Mesothelial cell of epicardium (in vitro differentiated cells): ENCODE data around the gene ZFAND3. TPM values are rescaled to one million over a fixed set of nuclear protein-coding genes. Genes with fewer than 3 reads are reported as not detected.

ENCODE experiments used
- DNase-seq, 2 experiments: peaks; one replicate each; pipeline ENCODE4 v3.0.0; 2021; ENCODE audit warnings: low spot score in 2 of 2; ENCODE audit not compliant: unreplicated experiment in 2 of 2
- H3K27ac Mint-ChIP-seq: 2 replicates; pipeline ENCODE4 v1.8.0; 2021; ENCODE audit warnings: mixed read lengths
- H3K27me3 Mint-ChIP-seq: 2 replicates; pipeline ENCODE4 v1.8.0; 2021; ENCODE audit warnings: low read depth, mixed read lengths
- H3K36me3 Mint-ChIP-seq: 2 replicates; pipeline ENCODE4 v1.8.0; 2021; ENCODE audit warnings: mixed read lengths
- H3K4me1 Mint-ChIP-seq: 2 replicates; pipeline ENCODE4 v1.8.0; 2021; ENCODE audit warnings: mixed read lengths
- H3K4me3 Mint-ChIP-seq: 2 replicates; pipeline ENCODE4 v1.8.0; 2021; ENCODE audit warnings: mild to moderate bottlenecking, moderate library complexity, mixed read lengths
- H3K9me3 Mint-ChIP-seq: 2 replicates; pipeline ENCODE4 v1.8.0; 2021; ENCODE audit warnings: mixed read lengths
- CTCF ChIP-seq: fragments of 200-600 bp; sonication (generic); IDR thresholded peaks from one replicate; pipeline ENCODE4 v1.5.0; 2021; ENCODE audit warnings: antibody characterized with exemption; ENCODE audit not compliant: unreplicated experiment
- total RNA-seq: library from RNA; stranded (reverse); gene quantifications from 3 replicates; pipeline ENCODE4 v1.2.1, GENCODE V29; 2021

The ZFAND3 gene
- total RNA-seq, 1 donor from 2014 or later, result 81.2 TPM

- no peak for TF ChIP-seq CTCF
- Mint-ChIP-seq H3K4me3 (no peak overlapping the region), H3K27me3 (no peaks in the 10 kb centered on the region), H3K27ac (no peak overlapping the region), H3K36me3 (peaks cover 10% of the 10 kb centered on the region), H3K9me3 (peaks cover 9% of the 10 kb centered on the region), H3K4me1 (peaks cover 34% of the 10 kb centered on the region)
- DNase-seq, result no peak
These were observed 47.3 kb downstream of the ZFAND3 start for GRCh38 chr6:37866590-37867507.

GRCh38 chr6:37867756-37868446 lies 48.4 kb downstream of the ZFAND3 start:
- Mint-ChIP-seq H3K36me3 (peaks cover 19% of the 10 kb centered on the region), H3K4me3 (no peak overlapping the region), H3K4me1 (peaks cover 27% of the 10 kb centered on the region), H3K27me3 (no peaks in the 10 kb centered on the region), H3K27ac (peak overlapping the region; percentile 62), H3K9me3 (peaks cover 17% of the 10 kb centered on the region)
- no peak for DNase-seq
- TF ChIP-seq CTCF, result no peak

GRCh38 chr6:37868447-37868825 lies 48.9 kb downstream of the ZFAND3 start:
- Mint-ChIP-seq H3K27me3 (no peaks in the 10 kb centered on the region), H3K27ac (peak overlapping the region; percentile 62), H3K36me3 (peaks cover 21% of the 10 kb centered on the region), H3K4me3 (no peak overlapping the region), H3K9me3 (peaks cover 20% of the 10 kb centered on the region), H3K4me1 (peaks cover 25% of the 10 kb centered on the region)
- no peak for TF ChIP-seq CTCF
- DNase-seq, result no peak

- DNase-seq, result no peak
- H3K27me3 Mint-ChIP-seq, result no peaks in the 10 kb centered on the region
- H3K36me3 Mint-ChIP-seq, result peaks cover 28% of the 10 kb centered on the region
- H3K27ac Mint-ChIP-seq, result no peak overlapping the region
- H3K4me3 Mint-ChIP-seq, result no peak overlapping the region
- peaks cover 16% of the 10 kb centered on the region for H3K4me1 Mint-ChIP-seq
- no peak for TF ChIP-seq CTCF
- H3K9me3 Mint-ChIP-seq, result peaks cover 23% of the 10 kb centered on the region
These were observed 52.3 kb downstream of the ZFAND3 start for GRCh38 chr6:37871616-37872372.

- Mint-ChIP-seq H3K36me3 (peaks cover 28% of the 10 kb centered on the region), H3K9me3 (peaks cover 23% of the 10 kb centered on the region), H3K27ac (no peak overlapping the region), H3K4me3 (no peak overlapping the region), H3K27me3 (no peaks in the 10 kb centered on the region), H3K4me1 (peaks cover 21% of the 10 kb centered on the region)
- DNase-seq, result no peak
- no peak for TF ChIP-seq CTCF
These were observed 52.8 kb downstream of the ZFAND3 start for GRCh38 chr6:37872373-37872745.
